Liver (tissue), 9 donors: ENCODE measurements around the gene SETBP1. TPM values are rescaled to one million over a fixed set of nuclear protein-coding genes. Genes with fewer than 3 reads are reported as not detected.

Source experiments
- DNase-seq: peaks from one replicate; pipeline ENCODE4 v3.0.0-alpha.2; 2017; ENCODE audit warnings: low spot score
- H3K27ac ChIP-seq, 2 donors: one replicate each; pipeline ENCODE4 v1.7.0; 2013; ENCODE audit warnings: inconsistent platforms in 2 of 2, low read length in 2 of 2, control low read depth in 1 of 2, low read depth in 1 of 2, mild to moderate bottlenecking in 1 of 2
- H3K27me3 ChIP-seq, 4 donors: one replicate each; pipeline versions ENCODE4 v1.6.1 to v1.7.0; 2013; ENCODE audit warnings: low read length in 3 of 4, inconsistent platforms in 1 of 4, mild to moderate bottlenecking in 1 of 4, moderate library complexity in 1 of 4; ENCODE audit not compliant: control insufficient read depth in 4 of 4, insufficient read depth in 4 of 4
- H3K36me3 ChIP-seq, 4 donors: one replicate each; pipeline versions ENCODE4 v1.6.1 to v1.7.0; 2013; ENCODE audit warnings: low read length in 3 of 4, mild to moderate bottlenecking in 3 of 4, low read depth in 1 of 4, moderate library complexity in 1 of 4; ENCODE audit not compliant: control insufficient read depth in 4 of 4, insufficient read depth in 3 of 4
- H3K4me1 ChIP-seq, 4 donors: one replicate each; pipeline versions ENCODE4 v1.6.1 to v1.7.0; 2013; ENCODE audit warnings: low read length in 3 of 4, mild to moderate bottlenecking in 3 of 4, moderate library complexity in 1 of 4; ENCODE audit not compliant: control insufficient read depth in 4 of 4, insufficient read depth in 4 of 4
- H3K4me3 ChIP-seq, 3 donors: one replicate each; pipeline versions ENCODE4 v1.6.1 to v1.7.0; 2013; ENCODE audit warnings: low read length in 3 of 3, control low read depth in 1 of 3, low read depth in 1 of 3, mild to moderate bottlenecking in 1 of 3
- H3K9ac ChIP-seq, 2 donors: one replicate each; pipeline ENCODE4 v1.7.0; 2013; ENCODE audit warnings: low read length in 2 of 2, mild to moderate bottlenecking in 2 of 2, moderate library complexity in 2 of 2, control low read depth in 1 of 2, low read depth in 1 of 2
- H3K9me3 ChIP-seq, 4 donors: one replicate each; pipeline versions ENCODE4 v1.6.1 to v1.7.0; 2013; ENCODE audit warnings: low read length in 3 of 4; ENCODE audit not compliant: control insufficient read depth in 4 of 4
- ATF3 ChIP-seq: IDR thresholded peaks from 2 replicates; pipeline ENCODE4 v1.6.1; 2016; ENCODE audit warnings: antibody characterized with exemption
- CTCF ChIP-seq: fragments of 150-350 bp; IDR thresholded peaks from 2 replicates; pipeline ENCODE4 v1.5.1; 2017; ENCODE audit warnings: improper control_type of control experiment, low read depth, low read length; ENCODE audit not compliant: missing input control
- EGR1 ChIP-seq, 2 donors: IDR thresholded peaks; 2 replicates each; pipeline ENCODE4 v1.6.1; 2016 to 2018; ENCODE audit warnings: antibody characterized with exemption in 2 of 2, low read depth in 2 of 2
- FOXA1 ChIP-seq: IDR thresholded peaks from 2 replicates; pipeline ENCODE4 v1.6.1; 2016; ENCODE audit warnings: antibody characterized with exemption
- FOXA2 ChIP-seq: IDR thresholded peaks from 2 replicates; pipeline ENCODE4 v1.6.1; 2016; ENCODE audit warnings: antibody characterized with exemption
- GABPA ChIP-seq, 2 donors: IDR thresholded peaks in 1 of 2; conservative IDR thresholded peaks in 1 of 2; 2 replicates each; pipeline ENCODE4 v1.6.1; 2016; ENCODE audit warnings: antibody characterized with exemption in 2 of 2, mild to moderate bottlenecking in 1 of 2, moderate library complexity in 1 of 2
- HNF4A ChIP-seq, 2 donors: conservative IDR thresholded peaks; 2 replicates each; pipeline ENCODE4 v1.6.1; 2016; ENCODE audit warnings: antibody characterized with exemption in 2 of 2, mild to moderate bottlenecking in 2 of 2
- HNF4G ChIP-seq: IDR thresholded peaks from 2 replicates; pipeline ENCODE4 v1.6.1; 2016; ENCODE audit warnings: antibody characterized with exemption
- JUND ChIP-seq, 2 donors: IDR thresholded peaks; 2 replicates each; pipeline ENCODE4 v1.6.1; 2016; ENCODE audit warnings: antibody characterized with exemption in 2 of 2
- MAX ChIP-seq: IDR thresholded peaks from 2 replicates; pipeline ENCODE4 v1.6.1; 2016; ENCODE audit warnings: antibody characterized with exemption
- NR2F2 ChIP-seq: IDR thresholded peaks from 2 replicates; pipeline ENCODE4 v1.6.1; 2016; ENCODE audit warnings: antibody characterized with exemption
- RAD21 ChIP-seq, 2 donors: IDR thresholded peaks; 2 replicates each; pipeline ENCODE4 v1.6.1; 2016; ENCODE audit warnings: antibody characterized with exemption in 2 of 2, mild to moderate bottlenecking in 2 of 2
- REST ChIP-seq: IDR thresholded peaks from 2 replicates; pipeline ENCODE4 v1.6.1; 2016; ENCODE audit warnings: antibody characterized with exemption, mild to moderate bottlenecking
- RXRA ChIP-seq, 2 donors: IDR thresholded peaks; 2 replicates each; pipeline ENCODE4 v1.6.1; 2017 to 2018; ENCODE audit warnings: antibody characterized with exemption in 2 of 2, mild to moderate bottlenecking in 1 of 2
- SP1 ChIP-seq: IDR thresholded peaks from 2 replicates; pipeline ENCODE4 v1.6.1; 2018; ENCODE audit warnings: antibody characterized with exemption, mild to moderate bottlenecking
- TAF1 ChIP-seq: conservative IDR thresholded peaks from 2 replicates; pipeline ENCODE4 v1.6.1; 2016; ENCODE audit warnings: antibody characterized with exemption, mild to moderate bottlenecking
- YY1 ChIP-seq: IDR thresholded peaks from 2 replicates; pipeline ENCODE4 v1.6.1; 2016; ENCODE audit warnings: antibody characterized with exemption, mild to moderate bottlenecking
- ZBTB33 ChIP-seq: IDR thresholded peaks from 2 replicates; pipeline ENCODE4 v1.6.1; 2016; ENCODE audit warnings: antibody characterized with exemption
- WGBS: extraction: QIAGEN DNeasy Blood & Tissue Kit; methylation state at CpG from one replicate; pipeline ENCODE4 v1.1.7; 2013; 5-methylcytosine and 5-hydroxymethylcytosine counted together
- polyA plus RNA-seq, 2 donors: library from polyadenylated mRNA; stranded (reverse) in 1 of 2; unstranded in 1 of 2; fragments of 200-250 nt in 1 of 2; fragments of >200 nt in 1 of 2; fragmentation: Nextera tagmentation in 1 of 2; extraction: Ambion mirVana in 1 of 2; gene quantifications; one replicate each; pipeline versions ENCODE4 v1.2.1 to v1.2.3, GENCODE V29; 2013 to 2015
- total RNA-seq, 2 donors: library from RNA; depleted of rRNA; stranded (reverse); fragments of >200 nt; gene quantifications; one replicate each; pipeline ENCODE4 v1.2.3, GENCODE V29; 2014
- donor health status: healthy.
- donor health status: healthy.
- donor health status: healthy.
- donor health status: healthy.
- donor health status: healthy.

Gene SETBP1
- total and polyA plus RNA-seq, 4 donors: 2.5 to 15.8 (median 4.7) TPM

GRCh38 chr18:45085916-45086624 lies 405.4 kb downstream of the SETBP1 start (continued):
- TF ChIP-seq HNF4G (no peak), FOXA1 (no peak), CTCF (no peak), GABPA (IDR thresholded peaks at IDR 0.05 in 1 of 2, conservative IDR thresholded peaks at IDR 0.05 in 1 of 2) (no peak), EGR1 (IDR thresholded peaks at IDR 0.05; ENCODE audit: low read depth in 2 of 2) (no peak)

GRCh38 chr18:45086777-45087176 lies 406.1 kb downstream of the SETBP1 start:
- 85% methylated on average over 3 of the region's 3 CpGs for WGBS
- no peaks in the 10 kb centered on the region for H3K27me3 ChIP-seq
- H3K9me3 ChIP-seq: no peaks in the 10 kb centered on the region
- DNase-seq: no peak
- H3K36me3 ChIP-seq: no peaks in the 10 kb centered on the region
- no peak overlapping the region for H3K9ac ChIP-seq
- TF ChIP-seq TAF1: no peak
- no peak for TF ChIP-seq HNF4A (conservative IDR thresholded peaks at IDR 0.05)
- TF ChIP-seq CTCF: no peak
- TF ChIP-seq RAD21 (IDR thresholded peaks at IDR 0.05): no peak
- no peak for TF ChIP-seq JUND (IDR thresholded peaks at IDR 0.05)
- TF ChIP-seq REST: no peak
- H3K27ac ChIP-seq: no peak overlapping the region
- no peak overlapping the region for H3K4me3 ChIP-seq
- no peaks in the 10 kb centered on the region for H3K4me1 ChIP-seq

GRCh38 chr18:45090526-45091140 lies 409.9 kb downstream of the SETBP1 start:
- 93% methylated on average over 7 of the region's 7 CpGs for WGBS
- Histone ChIP-seq H3K4me3 (no peak overlapping the region), H3K9ac (no peak overlapping the region), H3K9me3 (no peaks in the 10 kb centered on the region), H3K36me3 (no peaks in the 10 kb centered on the region), H3K27me3 (no peaks in the 10 kb centered on the region), H3K27ac (no peak overlapping the region), H3K4me1 (no peaks in the 10 kb centered on the region)
- DNase-seq: no peak
- TF ChIP-seq GABPA (IDR thresholded peaks at IDR 0.05 in 1 of 2, conservative IDR thresholded peaks at IDR 0.05 in 1 of 2): no peak
- TF ChIP-seq MAX: no peak
- no peak for TF ChIP-seq FOXA2
- TF ChIP-seq JUND (IDR thresholded peaks at IDR 0.05): no peak
- TF ChIP-seq ZBTB33: no peak
- TF ChIP-seq RAD21 (IDR thresholded peaks at IDR 0.05): no peak
- TF ChIP-seq SP1: no peak
- TF ChIP-seq EGR1 (IDR thresholded peaks at IDR 0.05; ENCODE audit: low read depth in 2 of 2): no peak
- TF ChIP-seq RXRA (IDR thresholded peaks at IDR 0.05): no peak
- no peak for TF ChIP-seq NR2F2
- no peak for TF ChIP-seq HNF4A (conservative IDR thresholded peaks at IDR 0.05)
- no peak for TF ChIP-seq HNF4G
- TF ChIP-seq YY1: no peak
- no peak for TF ChIP-seq ATF3
- no peak for TF ChIP-seq TAF1
